ENCODE results near the gene PROM2. TPM values are rescaled to one million over a fixed set of nuclear protein-coding genes. Genes with fewer than 3 reads are reported as not detected.

The PROM2 gene
- total RNA-seq, 1 donor from 2014 or later = 0.64 TPM

DNA sequence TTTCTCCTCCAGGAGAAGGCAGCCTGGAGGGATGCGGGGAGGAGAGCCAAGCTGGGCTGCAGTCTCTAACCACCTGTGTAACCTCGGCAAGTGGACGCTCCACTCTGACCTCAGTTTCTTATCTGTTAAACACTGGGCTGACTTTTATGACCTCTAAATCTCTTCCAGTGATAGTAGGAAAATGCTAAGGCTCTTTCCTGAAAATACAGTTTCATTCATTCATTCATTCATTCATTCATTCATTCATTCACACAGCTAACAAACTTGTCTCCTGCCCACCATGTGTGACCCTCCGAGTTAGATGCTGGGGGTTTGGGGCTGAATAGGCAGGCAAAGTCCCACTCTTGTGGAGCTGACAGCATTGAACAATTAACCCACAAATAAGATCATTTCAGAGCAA is 9.3 kb downstream of the PROM2 start:
- DNase-seq (ENCODE audit: low read depth) = no peak

DNA sequence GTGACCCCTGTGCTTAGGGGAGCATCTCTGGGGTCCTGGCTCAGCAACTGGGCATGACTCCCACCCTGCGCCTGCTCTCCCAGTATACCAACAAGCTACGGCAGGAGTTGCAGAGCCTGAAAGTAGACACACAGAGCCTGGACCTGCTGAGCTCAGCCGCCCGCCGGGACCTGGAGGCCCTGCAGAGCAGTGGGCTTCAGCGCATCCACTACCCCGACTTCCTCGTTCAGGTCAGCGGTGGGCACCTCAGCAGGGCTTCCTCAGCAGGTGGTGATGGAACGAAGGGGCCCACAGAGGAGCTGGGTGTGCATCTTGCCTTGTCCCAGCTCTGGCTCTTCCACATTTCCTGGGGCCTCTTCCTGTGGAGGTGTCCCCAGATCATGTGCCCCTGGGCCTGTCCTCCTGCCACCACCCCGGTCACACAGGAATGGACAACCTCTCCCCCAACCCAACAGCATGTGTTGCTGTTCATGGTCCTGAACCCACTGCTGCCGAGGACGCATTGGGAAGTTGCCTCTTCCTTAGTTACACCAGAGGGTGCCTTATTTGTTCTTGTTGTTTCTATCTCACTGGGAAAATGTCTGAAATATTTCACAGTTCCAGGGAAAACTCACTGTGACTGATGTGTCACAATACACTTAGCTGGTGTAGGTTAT is 10.8 kb downstream of the PROM2 start:
- DNase-seq (ENCODE audit: low read depth) = no peak

DNA sequence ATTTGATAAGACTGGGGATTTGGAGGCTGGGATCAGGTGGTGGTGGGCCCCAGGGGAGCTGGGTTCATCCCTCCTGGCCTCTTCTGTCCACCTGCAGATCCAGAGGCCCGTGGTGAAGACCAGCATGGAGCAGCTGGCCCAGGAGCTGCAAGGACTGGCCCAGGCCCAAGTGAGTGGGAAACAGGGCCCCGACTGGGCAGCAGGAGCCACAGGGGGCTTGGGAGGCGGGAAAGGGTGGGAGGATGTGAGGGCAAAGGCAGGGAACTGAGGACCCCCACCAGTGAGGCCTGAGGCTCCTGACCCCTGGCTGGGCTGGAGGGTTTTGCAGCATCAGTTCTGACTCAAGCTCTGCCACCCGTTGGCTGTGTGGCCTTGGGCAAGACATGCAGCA is 11.3 kb downstream of the PROM2 start:
- no peak for DNase-seq (ENCODE audit: low read depth)

DNA sequence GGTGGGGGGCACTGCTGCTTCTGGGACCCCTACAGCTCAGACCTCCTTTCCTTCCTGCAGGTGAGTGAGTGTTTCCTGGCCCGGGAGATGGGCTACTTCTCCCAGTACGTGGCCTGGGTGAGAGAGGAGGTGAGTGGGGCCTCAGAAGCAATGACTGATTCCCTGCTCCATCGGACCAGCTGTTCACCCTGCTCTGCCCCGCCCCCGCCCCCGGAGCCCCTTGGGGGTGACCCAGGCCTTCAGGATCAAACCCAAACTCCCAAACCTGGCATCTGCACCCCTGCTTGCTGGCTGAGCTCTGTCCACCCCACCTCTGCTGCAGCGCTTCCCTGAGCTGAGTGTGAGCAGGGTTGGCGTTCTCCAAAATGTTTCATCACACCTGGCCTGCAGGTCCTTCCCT is 13.1 kb downstream of the PROM2 start:
- no peak for DNase-seq (ENCODE audit: low read depth)

DNA sequence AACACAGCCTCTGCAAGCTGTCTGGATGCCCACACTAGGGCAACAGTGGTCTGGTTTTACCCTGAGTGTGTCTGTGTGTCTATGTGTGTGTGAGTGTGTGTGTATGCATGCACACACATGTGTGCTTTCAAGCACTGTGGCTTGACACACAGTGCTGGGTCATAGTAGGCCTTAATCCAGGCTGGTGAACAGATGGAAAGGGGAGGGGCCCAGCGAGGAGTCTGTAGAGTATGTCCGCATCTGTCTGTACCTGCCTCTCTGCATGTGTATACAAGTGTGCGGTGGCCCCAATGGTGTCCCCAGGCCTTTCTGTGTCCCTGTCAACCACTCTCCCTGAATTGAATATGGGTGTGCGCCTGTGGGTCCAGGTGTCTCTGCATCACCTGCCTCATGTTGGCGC is 13.6 kb downstream of the PROM2 start:
- DNase-seq (ENCODE audit: low read depth) = no peak

DNA sequence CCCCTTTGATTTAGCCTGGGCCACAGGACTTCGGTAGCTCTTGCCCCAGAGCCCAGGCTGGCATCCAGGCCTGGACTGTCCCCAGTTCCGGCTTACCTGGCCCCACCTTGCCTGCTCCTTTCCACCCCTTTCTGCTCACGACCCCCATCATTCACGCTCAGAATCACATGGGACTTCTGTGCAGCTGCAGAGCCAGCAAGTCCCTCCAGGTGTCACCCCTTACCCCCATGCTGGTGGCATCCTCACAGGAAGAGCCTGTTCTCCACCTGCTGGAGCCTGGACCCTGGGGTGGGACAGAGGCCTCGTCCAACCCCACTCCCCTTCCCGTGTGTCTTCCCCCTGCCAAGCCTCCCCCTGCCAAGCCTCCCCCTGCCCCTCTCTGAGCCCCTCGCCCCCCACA is 15.0 kb downstream of the PROM2 start:
- DNase-seq (ENCODE audit: low read depth) = no peak

DNA sequence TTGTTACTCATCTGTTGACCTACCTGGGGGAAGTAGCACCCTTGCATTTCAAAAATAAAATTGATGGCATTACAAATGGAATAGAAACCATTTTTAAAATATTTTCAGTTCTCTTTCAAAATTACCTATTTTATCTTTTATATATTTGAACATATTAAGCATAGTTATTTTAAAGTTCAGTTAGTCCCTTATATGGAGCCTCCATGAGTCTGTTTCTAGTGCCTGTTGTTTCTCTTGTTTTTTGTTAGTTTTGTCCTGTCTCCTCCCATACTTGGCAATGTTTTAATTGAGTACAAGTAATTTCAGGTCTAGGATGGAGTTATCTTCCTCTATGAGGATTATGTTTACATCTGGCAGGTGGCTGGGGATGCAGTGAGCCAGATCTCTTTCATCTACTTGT is 17.0 kb downstream of the PROM2 start:
- no peak for DNase-seq (ENCODE audit: low read depth)

DNA sequence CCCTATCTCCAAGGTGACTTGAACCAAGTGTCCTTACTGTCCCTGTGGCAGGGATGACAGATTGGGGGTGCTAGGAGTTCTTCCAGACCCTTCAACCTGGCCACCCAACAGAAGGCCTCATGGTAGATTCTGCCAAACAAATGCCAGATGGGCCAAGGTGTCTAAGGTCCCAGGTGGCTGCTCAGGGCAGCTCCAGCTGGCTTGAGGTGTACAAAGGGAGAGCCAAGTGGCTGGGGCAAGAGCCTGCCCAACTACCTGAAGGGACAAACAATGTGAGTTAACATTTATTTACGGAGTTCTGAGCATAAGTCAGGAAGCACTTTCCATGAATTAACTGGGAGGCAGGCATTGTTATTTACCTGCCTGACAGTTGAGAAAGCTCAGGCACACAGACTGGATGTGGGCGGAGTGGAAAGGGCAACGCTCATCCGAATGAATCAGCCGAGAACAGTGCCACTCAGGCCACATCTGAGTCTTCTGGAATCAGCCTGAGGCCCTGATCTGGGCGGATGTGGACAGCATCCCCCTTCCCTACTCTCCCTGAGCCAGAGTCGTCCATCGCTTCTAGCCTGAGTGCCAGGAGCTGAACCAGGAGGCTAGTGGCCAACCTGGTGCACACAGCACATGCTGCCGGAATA is 18.5 kb downstream of the PROM2 start:
- no peak for DNase-seq (ENCODE audit: low read depth)

DNA sequence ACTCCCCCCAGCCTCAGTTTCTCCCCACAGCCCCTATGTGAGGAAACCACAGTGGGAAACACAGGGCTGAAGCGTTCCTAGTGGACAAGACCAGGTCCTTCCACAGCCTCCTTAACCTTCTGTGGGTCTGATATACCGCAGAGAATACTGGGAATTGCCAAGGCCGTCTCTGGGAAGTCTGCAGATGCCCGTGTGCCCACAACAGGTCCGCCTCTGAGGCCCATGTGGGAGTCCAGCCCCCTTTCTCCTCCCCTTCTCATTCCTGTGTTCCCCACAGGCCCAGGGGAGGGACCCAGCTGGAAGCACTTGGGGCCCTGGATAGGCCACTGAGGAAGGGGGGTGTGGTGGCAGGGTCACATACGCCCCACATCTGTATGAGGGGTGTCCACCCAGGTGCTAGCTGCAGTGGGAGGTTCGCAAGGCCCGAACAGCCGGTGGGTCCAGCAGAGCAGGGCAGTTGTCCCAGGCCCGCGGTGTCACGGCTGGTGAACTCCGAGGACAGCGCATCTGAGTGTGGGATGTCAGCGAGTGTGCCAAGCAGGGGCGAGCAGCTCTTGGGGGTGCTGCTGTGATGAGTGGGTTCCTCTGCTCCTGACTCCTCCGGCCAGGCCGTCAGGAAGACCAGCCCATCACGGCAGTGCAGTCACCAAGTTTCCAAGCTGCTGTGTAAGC is 20.5 kb downstream of the PROM2 start:
- no peak for DNase-seq (ENCODE audit: low read depth)

DNA sequence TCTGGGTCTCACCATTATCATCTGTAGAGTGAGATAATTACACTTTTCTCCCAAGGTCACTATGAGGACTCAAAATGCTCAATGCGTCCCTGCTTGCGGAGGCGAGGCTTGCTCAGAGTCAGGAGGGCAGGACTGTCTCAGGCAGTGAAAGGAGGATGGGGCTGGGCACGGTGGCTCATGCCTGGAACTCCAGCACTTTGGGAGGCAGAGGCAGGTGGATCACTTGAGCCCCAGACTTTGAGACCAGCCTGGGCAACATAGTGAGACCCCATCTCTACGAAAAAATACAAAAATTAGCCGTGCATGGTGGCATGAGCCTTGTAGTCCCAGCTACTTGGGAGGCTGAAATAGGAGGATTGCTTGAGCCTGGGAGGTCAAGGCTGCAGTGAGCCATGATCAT is 21.1 kb downstream of the PROM2 start:
- no peak for DNase-seq (ENCODE audit: low read depth)

DNA sequence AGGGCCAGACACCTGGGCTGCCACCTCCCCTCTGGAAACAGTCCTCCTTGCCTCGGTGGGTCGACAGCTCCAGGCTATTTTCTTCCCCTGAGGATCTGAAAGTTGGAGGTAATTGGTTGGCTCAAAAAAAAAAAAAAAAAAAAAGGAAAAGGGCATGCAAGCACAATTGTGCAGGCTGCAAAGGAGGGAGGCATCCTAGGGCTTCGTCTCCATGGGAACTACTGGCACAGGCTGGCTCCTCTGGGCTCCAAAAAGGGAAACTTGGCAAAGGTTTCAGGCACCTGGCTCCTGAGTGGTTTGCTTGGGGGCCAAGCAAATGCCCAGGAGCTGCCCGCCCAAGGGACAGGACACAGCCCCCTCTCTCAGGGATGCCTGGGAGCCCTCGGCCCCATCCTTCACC is 21.8 kb downstream of the PROM2 start:
- no peak for DNase-seq (ENCODE audit: low read depth)

DNA sequence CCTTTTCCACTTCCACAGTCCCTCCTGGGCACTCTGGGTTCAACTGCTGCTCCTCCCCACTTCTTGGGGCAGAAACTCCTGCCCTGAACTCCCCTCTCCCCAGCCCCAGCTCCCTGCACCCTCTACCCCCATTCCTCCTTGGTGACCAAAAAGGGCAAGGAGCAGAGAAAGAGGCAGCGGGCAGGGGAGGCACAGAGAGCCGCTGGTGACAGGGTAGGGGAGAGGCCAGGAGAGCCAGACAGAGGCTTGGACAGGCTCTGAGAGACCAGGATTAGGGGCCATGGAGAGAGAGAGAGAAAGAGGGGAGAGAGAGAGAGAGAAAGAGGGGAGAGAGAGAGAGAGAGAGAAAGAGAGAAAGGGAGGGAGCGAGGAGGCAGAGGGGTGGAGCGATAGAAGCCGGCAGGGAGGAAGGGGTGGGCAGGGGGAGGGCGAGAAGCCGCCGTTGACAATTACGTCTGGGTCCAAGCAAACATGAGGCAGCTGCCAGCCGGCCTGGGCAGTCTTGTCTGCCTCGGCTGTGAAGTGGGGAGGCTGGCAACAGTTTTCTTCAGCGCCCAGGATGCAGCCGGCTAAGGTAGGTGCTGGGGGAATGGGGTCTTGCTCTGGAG is 22.7 kb downstream of the PROM2 start, which contains the start of gene KCNIP3:
TSS of gene KCNIP3 (plus strand) at position 468 of the 608 bp plus-strand sequence. CDS start at position 560, 92 bp downstream.
- no peak for DNase-seq (ENCODE audit: low read depth)

DNA sequence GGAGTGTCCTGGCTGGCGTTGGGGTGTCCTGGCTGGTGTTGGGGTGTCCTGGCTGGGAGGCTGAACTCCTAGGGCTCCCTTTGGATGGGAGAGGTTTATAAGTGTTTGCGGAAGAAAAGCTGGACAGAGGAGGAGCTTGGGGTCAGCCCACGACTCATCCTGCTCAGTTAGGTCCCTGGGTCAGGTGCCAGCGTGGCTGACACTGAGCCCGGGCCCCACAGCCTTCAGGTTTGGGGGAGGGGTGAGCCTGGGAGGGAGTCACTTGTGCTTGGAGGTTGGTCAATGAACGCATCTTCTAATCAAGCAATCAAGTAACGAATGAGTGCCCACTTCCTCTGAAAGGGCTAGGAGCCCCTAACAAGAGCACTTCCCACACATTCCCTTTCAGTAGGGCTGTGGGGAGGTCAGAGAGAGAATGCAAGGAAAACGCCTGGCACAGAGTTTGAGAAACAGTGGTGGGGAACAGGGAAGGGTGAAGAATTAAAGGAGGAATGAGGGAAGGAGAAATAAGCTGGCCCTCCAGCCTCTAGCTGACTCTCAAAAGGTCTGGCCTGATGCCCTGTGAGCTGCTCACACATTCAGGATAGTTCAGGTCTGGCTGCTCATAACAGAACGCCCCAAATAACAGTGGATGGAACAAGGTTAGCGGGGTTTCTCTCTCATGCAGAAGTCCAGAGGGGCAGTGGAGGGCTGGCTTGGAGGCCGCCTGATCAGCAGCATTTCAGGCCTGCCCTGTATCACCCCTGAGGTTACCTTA is 23.6 kb downstream of the PROM2 start:
- peak; percentile 57 for DNase-seq (ENCODE audit: low read depth)

DNA sequence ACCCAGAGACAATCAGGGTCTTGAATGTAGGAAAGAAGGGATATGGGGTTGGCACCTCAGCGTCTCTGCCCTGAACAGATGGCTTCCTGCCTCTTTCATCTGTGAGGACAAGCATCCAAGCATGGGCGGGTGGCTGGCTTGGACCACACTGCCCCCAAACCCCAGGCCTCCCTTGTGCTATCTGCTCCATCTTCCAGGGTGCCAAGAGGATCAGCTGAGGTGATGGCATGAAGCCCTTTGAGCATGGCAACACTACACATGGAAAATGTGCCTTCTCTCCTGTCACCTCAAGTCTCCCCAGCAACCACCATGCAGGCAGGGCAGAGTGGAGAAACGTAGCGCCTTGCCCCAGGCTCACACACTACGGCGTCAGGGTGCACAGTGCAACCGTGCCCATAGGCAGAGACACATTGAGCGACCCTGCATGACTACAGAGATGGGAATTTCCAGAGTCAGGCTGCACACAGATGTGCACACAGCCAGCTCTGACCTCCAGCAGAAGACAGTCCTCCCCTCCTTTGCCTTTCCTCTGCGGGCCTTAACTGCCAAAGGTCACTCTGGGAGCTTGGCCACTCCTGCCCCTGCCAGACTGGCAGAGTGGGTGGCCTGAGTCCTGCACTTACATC is 24.4 kb downstream of the PROM2 start:
- DNase-seq (ENCODE audit: low read depth) = no peak

DNA sequence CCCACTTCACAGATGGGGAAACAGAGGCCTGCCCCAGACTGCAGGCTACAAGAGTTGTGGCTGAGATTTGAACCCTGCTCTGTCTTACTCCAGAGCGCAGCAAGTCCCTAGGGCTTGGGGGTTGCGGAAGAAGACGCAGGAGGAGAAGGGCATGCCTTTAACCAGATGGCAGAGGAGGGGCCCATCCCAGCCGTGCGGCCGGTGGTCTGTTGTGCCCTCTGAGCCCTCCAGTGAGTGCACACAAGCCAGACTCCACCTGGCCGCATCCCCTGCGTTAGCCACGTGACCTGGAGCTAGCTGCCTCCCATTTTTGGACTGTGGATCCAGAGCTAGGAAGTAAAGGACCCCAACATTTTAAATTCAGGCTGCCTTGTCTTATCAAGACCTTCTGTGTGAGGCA is 25.7 kb downstream of the PROM2 start:
- DNase-seq (ENCODE audit: low read depth) = no peak

DNA sequence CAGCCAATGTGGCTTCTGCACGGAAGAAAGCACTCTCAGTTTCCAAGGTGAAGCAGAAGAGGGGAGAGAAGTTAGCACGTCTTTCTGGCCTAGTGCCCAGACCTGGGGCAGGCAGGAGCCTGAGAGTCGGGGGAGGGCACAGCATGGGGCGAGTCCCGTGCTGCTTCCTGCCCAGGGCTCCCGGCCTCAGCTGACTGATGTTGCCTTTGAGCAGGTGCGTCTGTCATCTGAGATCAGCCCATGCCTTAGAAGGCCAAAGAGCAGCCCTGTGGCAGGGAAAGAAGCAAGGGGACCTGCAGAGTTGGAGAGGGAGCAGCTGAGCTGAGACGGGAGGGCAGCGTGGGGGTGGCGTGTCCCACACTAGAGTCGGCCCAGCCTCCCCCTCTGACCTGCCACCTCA is 26.2 kb downstream of the PROM2 start:
- DNase-seq (ENCODE audit: low read depth) = peak; percentile 91

DNA sequence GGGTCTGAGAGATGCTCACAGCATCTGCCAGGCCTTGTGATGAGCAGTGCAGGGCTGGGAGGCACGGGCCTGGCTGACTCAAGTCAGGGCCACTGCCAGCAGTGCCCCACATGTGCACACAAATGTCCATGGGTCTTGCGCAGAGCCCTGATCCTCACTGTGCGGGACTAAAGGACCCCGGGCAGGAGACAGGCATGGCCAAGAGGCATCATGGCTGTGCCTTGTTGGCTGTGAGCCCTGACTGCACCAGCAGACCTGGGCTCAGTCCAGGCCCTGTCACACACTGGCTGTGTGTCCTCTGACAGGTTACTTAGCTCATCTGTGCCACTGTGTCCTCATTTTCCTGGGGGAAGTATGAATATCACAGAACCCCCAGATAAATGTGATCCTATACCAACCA is 26.9 kb downstream of the PROM2 start:
- DNase-seq (ENCODE audit: low read depth) = no peak

DNA sequence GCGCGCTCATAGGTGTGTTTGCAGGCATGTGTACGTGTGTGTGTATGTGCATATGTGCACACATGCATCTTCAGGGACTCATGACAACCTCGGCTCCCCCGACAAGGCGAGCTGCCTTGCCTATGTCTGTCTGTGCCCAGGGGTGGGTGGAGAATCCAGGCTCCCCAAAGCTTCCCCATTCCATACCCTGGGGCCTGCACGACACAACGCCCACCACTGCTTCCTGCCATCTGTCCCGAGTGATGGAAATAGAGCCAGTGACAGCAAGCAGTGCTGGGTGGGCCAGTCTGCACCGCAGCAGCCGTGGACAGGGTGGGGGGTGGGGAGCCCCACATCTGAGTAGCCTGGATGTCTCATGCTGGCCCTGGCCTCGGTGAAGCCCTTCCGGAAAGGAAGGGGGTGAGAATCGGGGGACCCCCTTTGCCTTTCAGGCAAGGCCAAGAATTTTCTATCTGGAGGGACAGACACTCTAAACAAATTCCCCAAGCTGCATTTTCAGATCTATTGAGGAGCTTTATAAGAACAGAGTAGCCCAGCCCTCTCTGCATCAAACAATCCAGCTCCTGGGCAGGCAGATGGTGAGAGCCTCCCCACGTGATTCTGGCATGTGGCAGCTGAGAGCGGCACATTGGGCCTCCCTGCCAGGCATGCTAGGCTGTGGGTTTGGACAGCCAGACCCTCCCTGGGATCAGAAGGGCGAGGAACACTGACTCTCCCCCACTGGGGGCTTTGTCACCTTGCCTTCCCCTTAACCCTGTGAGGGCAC is 27.8 kb downstream of the PROM2 start:
- peak; percentile 75 for DNase-seq (ENCODE audit: low read depth)

DNA sequence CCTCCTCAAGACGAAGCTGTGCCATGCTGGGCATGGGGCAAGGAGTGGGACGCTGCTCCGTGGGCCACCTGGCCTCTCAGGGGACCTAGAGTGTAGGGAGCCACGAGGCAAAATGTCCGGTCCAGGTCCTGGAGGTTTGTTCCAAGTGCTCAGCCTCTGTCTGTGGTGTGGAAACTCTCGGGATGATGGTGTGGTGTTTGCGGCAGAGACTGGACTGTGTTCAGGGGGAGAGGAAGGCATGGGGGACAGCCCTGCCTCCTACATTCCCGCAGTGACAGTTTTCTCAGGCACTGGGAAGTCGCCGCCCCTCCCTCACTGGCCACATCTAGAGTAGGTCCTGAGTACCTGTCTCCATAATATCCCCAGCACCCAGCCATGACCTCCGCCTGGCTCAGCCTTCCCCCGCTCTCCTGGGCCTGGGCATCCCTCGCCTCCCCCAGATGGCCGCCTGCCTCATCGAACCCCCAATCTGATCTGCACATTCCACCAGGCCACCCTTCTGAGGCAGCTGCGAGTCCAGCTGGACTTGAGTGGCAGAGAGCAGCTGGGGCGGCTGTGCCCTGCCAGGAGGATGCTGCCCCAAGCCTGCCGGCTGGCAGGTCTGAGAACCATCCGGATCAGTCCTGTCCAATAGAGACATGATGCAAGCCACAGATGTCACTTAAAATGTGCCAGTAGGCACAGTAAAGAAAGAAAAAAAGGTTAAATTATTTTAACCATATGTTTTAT is 29.1 kb downstream of the PROM2 start:
- DNase-seq (ENCODE audit: low read depth) = peak; percentile 94

All from myocyte (in vitro differentiated cells).